ENCODE data around the gene ATP8B3. TPM values are rescaled to one million over a fixed set of nuclear protein-coding genes. Genes with fewer than 3 reads are reported as not detected.

Gene ATP8B3
- total RNA-seq, 4 donors from 2014 or later: 0.09 to 0.24 TPM; not detected in 2

DNA sequence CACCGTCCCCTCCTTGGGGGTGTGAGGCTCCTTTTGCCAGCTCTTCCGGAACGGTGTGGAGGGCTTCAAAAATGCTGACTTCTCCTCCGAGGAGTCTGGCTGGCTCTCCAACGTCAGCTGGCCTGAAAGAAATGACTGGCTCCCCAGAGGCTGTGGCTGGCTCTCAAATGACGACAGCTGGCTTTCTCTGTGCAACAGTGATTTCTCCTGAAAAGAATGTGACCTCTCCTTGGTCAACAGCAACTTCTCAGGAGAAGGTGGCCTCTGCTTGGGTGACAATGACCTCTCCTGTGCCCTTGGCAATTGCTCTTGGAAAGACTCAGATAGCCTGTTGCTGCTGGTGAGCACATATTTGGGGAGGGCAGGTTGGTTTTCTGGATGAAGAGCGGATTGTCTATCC, 29.6 kb downstream of the ATP8B3 start:
- Histone ChIP-seq H3K27me3 (peaks cover 18 to 65% (median 46%) of the 10 kb centered on the region in 3 donors), H3K4me1 (no peaks in the 10 kb centered on the region), H3K9me3 (peaks cover 0 to 8% (median 0%) of the 10 kb centered on the region in 3 donors), H3K36me3 (no peaks in the 10 kb centered on the region), H3K27ac (no peak overlapping the region), H3K4me3 (no peak overlapping the region)
- intact Hi-C loops (cut with DNase I; ENCODE audit: low total_unique reads): no loop called here
- DNase-seq: no peak
- ATAC-seq: no peak
- in situ Hi-C loops (cut with MboI; ENCODE audit: low sequenced_read_pairs in 4 of 4): no loop called here
- no peak for TF ChIP-seq POLR2A (IDR thresholded peaks at IDR 0.05)
- TF ChIP-seq, protein P1, sequence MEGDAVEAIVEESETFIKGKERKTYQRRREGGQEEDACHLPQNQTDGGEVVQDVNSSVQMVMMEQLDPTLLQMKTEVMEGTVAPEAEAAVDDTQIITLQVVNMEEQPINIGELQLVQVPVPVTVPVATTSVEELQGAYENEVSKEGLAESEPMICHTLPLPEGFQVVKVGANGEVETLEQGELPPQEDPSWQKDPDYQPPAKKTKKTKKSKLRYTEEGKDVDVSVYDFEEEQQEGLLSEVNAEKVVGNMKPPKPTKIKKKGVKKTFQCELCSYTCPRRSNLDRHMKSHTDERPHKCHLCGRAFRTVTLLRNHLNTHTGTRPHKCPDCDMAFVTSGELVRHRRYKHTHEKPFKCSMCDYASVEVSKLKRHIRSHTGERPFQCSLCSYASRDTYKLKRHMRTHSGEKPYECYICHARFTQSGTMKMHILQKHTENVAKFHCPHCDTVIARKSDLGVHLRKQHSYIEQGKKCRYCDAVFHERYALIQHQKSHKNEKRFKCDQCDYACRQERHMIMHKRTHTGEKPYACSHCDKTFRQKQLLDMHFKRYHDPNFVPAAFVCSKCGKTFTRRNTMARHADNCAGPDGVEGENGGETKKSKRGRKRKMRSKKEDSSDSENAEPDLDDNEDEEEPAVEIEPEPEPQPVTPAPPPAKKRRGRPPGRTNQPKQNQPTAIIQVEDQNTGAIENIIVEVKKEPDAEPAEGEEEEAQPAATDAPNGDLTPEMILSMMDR (IDR thresholded peaks at IDR 0.05 in 4 of 5, conservative IDR thresholded peaks at IDR 0.05 in 1 of 5): no peak

DNA sequence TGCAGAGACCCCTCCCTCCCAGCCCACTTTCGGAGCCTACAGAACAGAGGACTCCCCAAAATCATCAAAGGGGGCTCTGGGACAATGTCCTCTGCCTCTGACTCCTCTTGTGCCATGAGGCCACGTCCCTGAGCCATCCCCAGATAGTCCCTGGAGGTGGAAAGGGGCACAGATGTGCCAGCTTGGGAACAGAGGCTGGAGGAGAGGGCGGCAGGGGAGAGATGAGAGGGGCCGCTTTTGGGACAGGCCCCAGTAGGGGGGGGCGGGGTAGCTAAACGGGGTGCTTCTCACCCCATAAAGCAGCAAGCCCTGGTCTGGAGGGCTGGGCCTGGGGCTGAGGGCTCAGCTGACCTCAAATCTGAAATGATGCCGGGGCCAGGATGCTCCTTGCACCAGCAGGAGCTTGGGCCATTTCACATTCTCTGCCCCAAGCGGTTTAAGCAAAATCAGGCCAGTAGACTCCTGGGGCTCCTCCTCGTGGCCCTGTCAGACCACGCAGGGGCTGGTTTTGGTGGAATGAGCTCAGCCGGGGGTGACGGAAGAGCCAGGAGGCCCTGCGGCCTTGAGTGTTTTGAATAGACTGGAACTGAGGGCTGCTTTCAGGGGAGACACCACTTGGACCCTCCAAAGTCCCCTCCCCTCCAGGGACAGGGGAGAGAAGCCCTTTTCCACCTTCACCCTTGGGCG, 31.7 kb downstream of the ATP8B3 start:
- TF ChIP-seq, protein P1 (IDR thresholded peaks at IDR 0.05 in 4 of 5, conservative IDR thresholded peaks at IDR 0.05 in 1 of 5): no peak
- TF ChIP-seq POLR2A (IDR thresholded peaks at IDR 0.05): no peak
- Histone ChIP-seq H3K36me3 (no peaks in the 10 kb centered on the region), H3K4me3 (no peak overlapping the region), H3K9me3 (peaks cover 0 to 8% (median 0%) of the 10 kb centered on the region in 3 donors), H3K27me3 (peaks cover 39 to 86% (median 63%) of the 10 kb centered on the region in 3 donors), H3K27ac (no peak overlapping the region), H3K4me1 (no peaks in the 10 kb centered on the region)
- intact Hi-C loops (cut with DNase I; ENCODE audit: low total_unique reads): no loop called here
- in situ Hi-C loops (cut with MboI; ENCODE audit: low sequenced_read_pairs in 4 of 4): no loop called here
- ATAC-seq: no peak
- DNase-seq: no peak

- H3K9me3 ChIP-seq: peaks cover 0 to 8% (median 0%) of the 10 kb centered on the region in 3 donors
- ATAC-seq (no peak), DNase-seq (no peak)
- in situ Hi-C loops (cut with MboI; ENCODE audit: low sequenced_read_pairs in 4 of 4) (no loop called here), intact Hi-C loops (cut with DNase I; ENCODE audit: low total_unique reads) (no loop called here)
- H3K4me1 ChIP-seq: no peaks in the 10 kb centered on the region
- no peak overlapping the region for H3K4me3 ChIP-seq
- H3K27ac ChIP-seq: no peak overlapping the region
- peaks cover 46 to 95% (median 69%) of the 10 kb centered on the region in 3 donors for H3K27me3 ChIP-seq
- H3K36me3 ChIP-seq: no peaks in the 10 kb centered on the region
- TF ChIP-seq, protein P1 (IDR thresholded peaks at IDR 0.05 in 4 of 5, conservative IDR thresholded peaks at IDR 0.05 in 1 of 5): no peak
- no peak for TF ChIP-seq POLR2A (IDR thresholded peaks at IDR 0.05)
Observed at GRCh38 chr19:1779574-1779973, 32.5 kb downstream of the ATP8B3 start.

GRCh38 chr19:1777149-1777548, 34.9 kb downstream of the ATP8B3 start:
- Histone ChIP-seq H3K4me3 (no peak overlapping the region), H3K27me3 (peaks cover 62 to 92% (median 68%) of the 10 kb centered on the region in 3 donors), H3K9me3 (peaks cover 0 to 7% (median 0%) of the 10 kb centered on the region in 3 donors), H3K27ac (no peak overlapping the region), H3K36me3 (no peaks in the 10 kb centered on the region), H3K4me1 (no peaks in the 10 kb centered on the region)
- in situ Hi-C loops (cut with MboI; ENCODE audit: low sequenced_read_pairs in 4 of 4) (no loop called here), intact Hi-C loops (cut with DNase I; ENCODE audit: low total_unique reads) (no loop called here)
- no peak for ATAC-seq
- no peak for DNase-seq
- TF ChIP-seq, protein P1 (IDR thresholded peaks at IDR 0.05 in 4 of 5, conservative IDR thresholded peaks at IDR 0.05 in 1 of 5): no peak
- TF ChIP-seq POLR2A (IDR thresholded peaks at IDR 0.05): no peak
